GM13976 (cell line): ENCODE results near the gene ACTL7A.
"Not testable (repeated sequence)": the region's sequence is repeated elsewhere in the genome, so short reads cannot be mapped to it uniquely, and the experiment has no call there.

Experiments used
- DNase-seq: peaks from one replicate; pipeline ENCODE4 v3.0.0; 2012; ENCODE audit warnings: low spot score
- CTCF ChIP-seq: IDR thresholded peaks from 2 replicates; pipeline ENCODE4 v1.5.1; 2012; ENCODE audit warnings: borderline replicate concordance, mild to moderate bottlenecking; ENCODE audit not compliant: insufficient read depth; ENCODE audit errors: extremely low read depth, missing control alignments, control extremely low read depth
- in situ Hi-C: fragments of 300-500 bp; cut with MboI; formaldehyde crosslinking; loops from one replicate; pipeline ENCODE4 v1.12.0; 2022; ENCODE audit warnings: low sequenced_read_pairs, mixed read lengths, inconsistent platforms; ENCODE audit not compliant: unreplicated experiment

ACTL7A gene

GRCh38 chr9:108894225-108894997 is 32.3 kb downstream of the ACTL7A start:
- DNase-seq: no peak
- no peak for TF ChIP-seq CTCF
- in situ Hi-C loops: no loop called here

- in situ Hi-C loops: no loop called here
- DNase-seq: no peak
- TF ChIP-seq CTCF: no peak
These were observed 35.4 kb downstream of the ACTL7A start for GRCh38 chr9:108897324-108898096.

GRCh38 chr9:108899023-108899695 is 37.1 kb downstream of the ACTL7A start:
- in situ Hi-C loops, DNase-seq: not testable (repeated sequence)

GRCh38 chr9:108900176-108900575 is 38.1 kb downstream of the ACTL7A start:
- no peak for DNase-seq
- in situ Hi-C loops: no loop called here
- no peak for TF ChIP-seq CTCF

- TF ChIP-seq CTCF: no peak
- DNase-seq: no peak
- in situ Hi-C loops: no loop called here
These were observed 41.5 kb downstream of the ACTL7A start for GRCh38 chr9:108903420-108904103.

- DNase-seq: no peak
- TF ChIP-seq CTCF: no peak
- in situ Hi-C loops: no loop called here
These were observed 42.1 kb downstream of the ACTL7A start for GRCh38 chr9:108904161-108904560.
